Measurements from ENCODE around the gene MPG.

DNA sequence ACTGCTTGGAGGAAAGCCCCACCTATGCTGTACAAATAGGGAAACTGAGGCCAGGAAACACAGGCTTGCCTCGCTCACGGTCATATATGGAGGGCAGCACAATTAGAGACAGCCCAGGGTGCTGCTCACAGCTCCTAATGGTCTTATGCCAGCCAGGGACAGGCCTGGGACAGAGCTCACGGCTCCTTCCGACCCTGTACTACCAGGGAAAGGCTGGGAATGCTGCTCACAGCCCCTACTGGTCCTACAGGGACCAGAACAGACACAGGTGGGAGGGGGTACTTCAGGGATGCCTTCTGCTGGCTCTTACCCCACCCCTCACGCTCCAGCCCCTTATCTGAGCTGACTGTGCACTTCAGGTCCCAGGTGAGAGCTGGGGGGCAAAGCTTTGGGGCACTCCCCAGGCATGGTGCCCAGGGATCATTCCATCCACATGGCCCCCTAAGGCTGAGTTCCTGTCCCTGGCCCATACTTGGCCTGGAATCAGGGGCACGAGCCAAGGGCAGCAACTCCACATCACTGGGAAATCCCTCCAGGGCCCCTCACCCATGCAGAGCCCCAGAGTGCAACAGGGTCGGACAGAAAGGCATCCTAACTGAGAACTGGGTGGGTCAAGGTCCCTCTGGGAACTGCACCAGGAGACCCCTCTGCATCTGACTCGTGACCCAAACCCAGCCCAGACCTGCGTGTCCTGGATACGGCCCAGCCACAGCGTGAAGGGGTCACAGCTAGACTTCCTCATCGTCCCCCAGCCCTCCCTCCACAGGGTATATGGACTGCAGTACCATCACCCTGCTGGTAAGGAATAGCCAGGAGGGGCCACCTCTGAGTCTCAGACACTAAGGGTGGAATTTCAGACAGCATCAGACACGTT lies 11.5 kb upstream of the MPG start:
- TF ChIP-seq EZH2 (IDR thresholded peaks at IDR 0.05; ENCODE audit: borderline replicate concordance, control insufficient read depth, low read depth, low read length) (no peak), BCL11A (IDR thresholded peaks at IDR 0.05; ENCODE audit: low read depth, low read length) (no peak), KDM1A (IDR thresholded peaks at IDR 0.05; ENCODE audit: borderline replicate concordance) (no peak)
- TF ChIP-seq, protein P1, sequence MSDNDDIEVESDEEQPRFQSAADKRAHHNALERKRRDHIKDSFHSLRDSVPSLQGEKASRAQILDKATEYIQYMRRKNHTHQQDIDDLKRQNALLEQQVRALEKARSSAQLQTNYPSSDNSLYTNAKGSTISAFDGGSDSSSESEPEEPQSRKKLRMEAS (IDR thresholded peaks at IDR 0.05; ENCODE audit: low read depth, low read length) = no peak
- TF ChIP-seq, protein P2, sequence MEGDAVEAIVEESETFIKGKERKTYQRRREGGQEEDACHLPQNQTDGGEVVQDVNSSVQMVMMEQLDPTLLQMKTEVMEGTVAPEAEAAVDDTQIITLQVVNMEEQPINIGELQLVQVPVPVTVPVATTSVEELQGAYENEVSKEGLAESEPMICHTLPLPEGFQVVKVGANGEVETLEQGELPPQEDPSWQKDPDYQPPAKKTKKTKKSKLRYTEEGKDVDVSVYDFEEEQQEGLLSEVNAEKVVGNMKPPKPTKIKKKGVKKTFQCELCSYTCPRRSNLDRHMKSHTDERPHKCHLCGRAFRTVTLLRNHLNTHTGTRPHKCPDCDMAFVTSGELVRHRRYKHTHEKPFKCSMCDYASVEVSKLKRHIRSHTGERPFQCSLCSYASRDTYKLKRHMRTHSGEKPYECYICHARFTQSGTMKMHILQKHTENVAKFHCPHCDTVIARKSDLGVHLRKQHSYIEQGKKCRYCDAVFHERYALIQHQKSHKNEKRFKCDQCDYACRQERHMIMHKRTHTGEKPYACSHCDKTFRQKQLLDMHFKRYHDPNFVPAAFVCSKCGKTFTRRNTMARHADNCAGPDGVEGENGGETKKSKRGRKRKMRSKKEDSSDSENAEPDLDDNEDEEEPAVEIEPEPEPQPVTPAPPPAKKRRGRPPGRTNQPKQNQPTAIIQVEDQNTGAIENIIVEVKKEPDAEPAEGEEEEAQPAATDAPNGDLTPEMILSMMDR (IDR thresholded peaks at IDR 0.05 in 2 of 3, conservative IDR thresholded peaks at IDR 0.05 in 1 of 3; ENCODE audit: control insufficient read depth in 2 of 3, extremely low read depth in 1 of 3, insufficient read depth in 1 of 3, low read depth in 3 of 3, low read length in 3 of 3) = no peak

Measured in GM12878 (cell line).